Karpas-422 (cell line): ENCODE results near the gene SEMA3A. TPM values are rescaled to one million over a fixed set of nuclear protein-coding genes. Genes with fewer than 3 reads are reported as not detected.

Experiments
- DNase-seq: peaks from one replicate; pipeline ENCODE4 v3.0.0-alpha.2; 2015
- H2AFZ ChIP-seq: fragments of 200-600 bp; sonication (generic); 2 replicates; pipeline ENCODE4 v1.6.1; 2014; ENCODE audit warnings: antibody characterized with exemption, low read length, mixed read lengths
- H3K27ac ChIP-seq: fragments of 200-600 bp; sonication (generic); 2 replicates; pipeline ENCODE4 v1.5.1; 2014; ENCODE audit warnings: mild to moderate bottlenecking, low read length, moderate library complexity
- H3K27me3 ChIP-seq: fragments of 200-600 bp; sonication (generic); 2 replicates; pipeline ENCODE4 v1.6.1; 2014; ENCODE audit warnings: low read length, mixed read lengths
- H3K36me3 ChIP-seq: fragments of 200-600 bp; sonication (generic); 2 replicates; pipeline ENCODE4 v1.6.1; 2014; ENCODE audit warnings: low read length, mixed read lengths; ENCODE audit not compliant: insufficient read depth
- H3K4me1 ChIP-seq: fragments of 200-600 bp; sonication (generic); 2 replicates; pipeline ENCODE4 v1.6.1; 2014; ENCODE audit warnings: mild to moderate bottlenecking, low read length, mixed read lengths
- H3K4me2 ChIP-seq: fragments of 200-600 bp; sonication (generic); 2 replicates; pipeline ENCODE4 v1.6.1; 2014; ENCODE audit warnings: low read length, low read depth, mild to moderate bottlenecking; ENCODE audit not compliant: poor library complexity, severe bottlenecking
- H3K4me3 ChIP-seq: fragments of 200-600 bp; sonication (generic); 2 replicates; pipeline ENCODE4 v1.5.1; 2014; ENCODE audit warnings: mild to moderate bottlenecking, antibody characterized with exemption, low read length, mixed read lengths
- H3K79me2 ChIP-seq: fragments of 200-600 bp; sonication (generic); 2 replicates; pipeline ENCODE4 v1.6.1; 2014; ENCODE audit warnings: mild to moderate bottlenecking, low read length, mixed read lengths
- H3K9ac ChIP-seq: fragments of 200-600 bp; sonication (generic); 2 replicates; pipeline ENCODE4 v1.6.0; 2014; ENCODE audit warnings: low read length
- H3K9me2 ChIP-seq: fragments of 200-600 bp; sonication (generic), shearing (Covaris generic); replicated peaks from 2 replicates; pipeline ENCODE4 v1.6.0; 2014; ENCODE audit warnings: mild to moderate bottlenecking, low read length, moderate library complexity; ENCODE audit not compliant: insufficient read depth
- H3K9me3 ChIP-seq: fragments of 300-700, 200-600 bp; sonication (generic); 2 replicates; pipeline ENCODE4 v1.6.1; 2014; ENCODE audit warnings: low read length, mixed read lengths
- H4K20me1 ChIP-seq: fragments of 200-600 bp; sonication (generic); 2 replicates; pipeline ENCODE4 v1.6.1; 2014; ENCODE audit warnings: mild to moderate bottlenecking, antibody characterized with exemption, low read length, low read depth; ENCODE audit not compliant: insufficient read depth
- total RNA-seq: library from RNA; depleted of rRNA; stranded (reverse); fragments of >200 nt; shearing (Covaris generic); gene quantifications from 2 replicates; pipeline ENCODE4 v1.2.3, GENCODE V29; 2014; ENCODE audit warnings: low replicate concordance

Gene SEMA3A
- total RNA-seq, 1 experiment from 2014 or later: not detected

- H2AFZ ChIP-seq: no peak overlapping the region
- no peaks in the 10 kb centered on the region for H4K20me1 ChIP-seq
- H3K27ac ChIP-seq: no peak overlapping the region
- H3K4me2 ChIP-seq: no peak overlapping the region
- no peak overlapping the region for H3K9ac ChIP-seq
- peaks cover 42% of the 10 kb centered on the region for H3K9me3 ChIP-seq
- no peaks in the 10 kb centered on the region for H3K36me3 ChIP-seq
- no peaks in the 10 kb centered on the region for H3K79me2 ChIP-seq
- DNase-seq: no peak
- no peaks in the 10 kb centered on the region for H3K9me2 ChIP-seq
- H3K4me1 ChIP-seq: no peaks in the 10 kb centered on the region
- H3K27me3 ChIP-seq: no peaks in the 10 kb centered on the region
- H3K4me3 ChIP-seq: no peak overlapping the region
These were observed 150.9 kb downstream of the SEMA3A start for GRCh38 chr7:84043661-84044191.

GRCh38 chr7:84042110-84042539, 152.5 kb downstream of the SEMA3A start:
- Histone ChIP-seq H3K4me2 (no peak overlapping the region), H3K36me3 (no peaks in the 10 kb centered on the region), H3K4me3 (no peak overlapping the region), H3K79me2 (no peaks in the 10 kb centered on the region), H4K20me1 (no peaks in the 10 kb centered on the region), H3K9ac (no peak overlapping the region), H2AFZ (no peak overlapping the region), H3K27me3 (no peaks in the 10 kb centered on the region), H3K4me1 (no peaks in the 10 kb centered on the region), H3K9me2 (no peaks in the 10 kb centered on the region), H3K9me3 (peaks cover 44% of the 10 kb centered on the region), H3K27ac (no peak overlapping the region)
- DNase-seq: no peak

GRCh38 chr7:84041649-84042048, 152.9 kb downstream of the SEMA3A start:
- H3K4me2 ChIP-seq: no peak overlapping the region
- no peak overlapping the region for H3K9ac ChIP-seq
- no peaks in the 10 kb centered on the region for H3K9me2 ChIP-seq
- no peaks in the 10 kb centered on the region for H3K36me3 ChIP-seq
- no peaks in the 10 kb centered on the region for H3K79me2 ChIP-seq
- H2AFZ ChIP-seq: no peak overlapping the region
- H4K20me1 ChIP-seq: no peaks in the 10 kb centered on the region
- peaks cover 44% of the 10 kb centered on the region for H3K9me3 ChIP-seq
- H3K27me3 ChIP-seq: no peaks in the 10 kb centered on the region
- no peak overlapping the region for H3K27ac ChIP-seq
- H3K4me1 ChIP-seq: no peaks in the 10 kb centered on the region
- H3K4me3 ChIP-seq: no peak overlapping the region
- no peak for DNase-seq

GRCh38 chr7:84040355-84040754, 154.2 kb downstream of the SEMA3A start:
- H3K27ac ChIP-seq: no peak overlapping the region

GRCh38 chr7:84039432-84039831, 155.2 kb downstream of the SEMA3A start:
- no peak for DNase-seq
- H3K9me2 ChIP-seq: no peaks in the 10 kb centered on the region
- H3K4me2 ChIP-seq: no peak overlapping the region
- no peak overlapping the region for H3K27ac ChIP-seq
- H3K4me1 ChIP-seq: no peaks in the 10 kb centered on the region
- no peaks in the 10 kb centered on the region for H3K36me3 ChIP-seq
- H3K27me3 ChIP-seq: no peaks in the 10 kb centered on the region
- no peak overlapping the region for H3K4me3 ChIP-seq
- H3K9ac ChIP-seq: no peak overlapping the region
- peaks cover 45% of the 10 kb centered on the region for H3K9me3 ChIP-seq
- H2AFZ ChIP-seq: no peak overlapping the region
- no peaks in the 10 kb centered on the region for H4K20me1 ChIP-seq
- no peaks in the 10 kb centered on the region for H3K79me2 ChIP-seq

More at GRCh38 chr7:84040355-84040754, 154.2 kb downstream of the SEMA3A start:
- Histone ChIP-seq H3K4me3 (no peak overlapping the region), H3K4me2 (no peak overlapping the region), H4K20me1 (no peaks in the 10 kb centered on the region), H2AFZ (no peak overlapping the region), H3K9me2 (no peaks in the 10 kb centered on the region), H3K9me3 (peaks cover 51% of the 10 kb centered on the region), H3K4me1 (no peaks in the 10 kb centered on the region), H3K9ac (no peak overlapping the region), H3K27me3 (no peaks in the 10 kb centered on the region), H3K36me3 (no peaks in the 10 kb centered on the region), H3K79me2 (no peaks in the 10 kb centered on the region)
- DNase-seq: no peak

GRCh38 chr7:84027678-84028077, 166.9 kb downstream of the SEMA3A start:
- no peaks in the 10 kb centered on the region for H3K36me3 ChIP-seq
- no peak overlapping the region for H2AFZ ChIP-seq
- H4K20me1 ChIP-seq: no peaks in the 10 kb centered on the region
- H3K79me2 ChIP-seq: no peaks in the 10 kb centered on the region
- H3K27ac ChIP-seq: no peak overlapping the region
- no peaks in the 10 kb centered on the region for H3K4me1 ChIP-seq
- no peak overlapping the region for H3K4me3 ChIP-seq
- no peaks in the 10 kb centered on the region for H3K9me2 ChIP-seq
- H3K27me3 ChIP-seq: no peaks in the 10 kb centered on the region
- no peak overlapping the region for H3K9ac ChIP-seq
- H3K4me2 ChIP-seq: no peak overlapping the region
- H3K9me3 ChIP-seq: peaks cover 15% of the 10 kb centered on the region
- no peak for DNase-seq

GRCh38 chr7:84025332-84025927, 169.2 kb downstream of the SEMA3A start:
- peaks cover 14% of the 10 kb centered on the region; the same call in 1 of the 2 replicates for H3K9me3 ChIP-seq
- no peaks in the 10 kb centered on the region for H3K27me3 ChIP-seq
- no peaks in the 10 kb centered on the region for H3K4me1 ChIP-seq
- DNase-seq: no peak
- no peak overlapping the region for H3K9ac ChIP-seq
- H3K4me3 ChIP-seq: no peak overlapping the region
- H3K4me2 ChIP-seq: no peak overlapping the region
- no peak overlapping the region for H3K27ac ChIP-seq
- H3K36me3 ChIP-seq: no peaks in the 10 kb centered on the region
- H3K9me2 ChIP-seq: no peaks in the 10 kb centered on the region
- no peak overlapping the region for H2AFZ ChIP-seq
- H3K79me2 ChIP-seq: no peaks in the 10 kb centered on the region
- no peaks in the 10 kb centered on the region for H4K20me1 ChIP-seq

- Histone ChIP-seq H3K9me3 (peaks cover 15% of the 10 kb centered on the region; the same call in 1 of the 2 replicates), H3K36me3 (no peaks in the 10 kb centered on the region), H3K9ac (no peak overlapping the region), H3K9me2 (no peaks in the 10 kb centered on the region), H3K79me2 (no peaks in the 10 kb centered on the region), H2AFZ (no peak overlapping the region), H3K4me3 (no peak overlapping the region), H3K4me2 (no peak overlapping the region), H3K27ac (no peak overlapping the region), H3K4me1 (no peaks in the 10 kb centered on the region), H3K27me3 (no peaks in the 10 kb centered on the region), H4K20me1 (no peaks in the 10 kb centered on the region)
- DNase-seq: no peak
These were observed 171.8 kb downstream of the SEMA3A start for GRCh38 chr7:84022684-84023308.
